Measurements from ENCODE around the gene FHAD1.

The FHAD1 gene

GRCh38 chr1:15309687-15310086, 62.7 kb downstream of the FHAD1 start:
- DNase-seq, result no peak

GRCh38 chr1:15310544-15310943, 63.5 kb downstream of the FHAD1 start:
- no peak for DNase-seq

- no peak for DNase-seq
These were observed 64.2 kb downstream of the FHAD1 start for GRCh38 chr1:15311122-15311822.

GRCh38 chr1:15311880-15312279, 64.9 kb downstream of the FHAD1 start:
- DNase-seq, result no peak

GRCh38 chr1:15312626-15313411, 65.8 kb downstream of the FHAD1 start:
- DNase-seq, result no peak

GRCh38 chr1:15314328-15315281, 67.6 kb downstream of the FHAD1 start:
- no peak for DNase-seq

GRCh38 chr1:15315815-15316214, 68.8 kb downstream of the FHAD1 start:
- DNase-seq, result no peak

GRCh38 chr1:15316510-15316909, 69.5 kb downstream of the FHAD1 start:
- DNase-seq, result no peak

GRCh38 chr1:15320267-15320666, 73.2 kb downstream of the FHAD1 start:
- DNase-seq, result no peak

- no peak for DNase-seq
These were observed 74.6 kb downstream of the FHAD1 start for GRCh38 chr1:15321601-15322000.

GRCh38 chr1:15322648-15323350, 75.8 kb downstream of the FHAD1 start:
- peak; percentile 55 for DNase-seq

GRCh38 chr1:15323351-15323988, 76.4 kb downstream of the FHAD1 start:
- peak; percentile 49 for DNase-seq

GRCh38 chr1:15323989-15324868, 77.2 kb downstream of the FHAD1 start:
- no peak for DNase-seq

- DNase-seq, result no peak
These were observed 77.9 kb downstream of the FHAD1 start for GRCh38 chr1:15324869-15325335.

- DNase-seq, result no peak
These were observed 78.5 kb downstream of the FHAD1 start for GRCh38 chr1:15325375-15326085.

- no peak for DNase-seq
These were observed 79.9 kb downstream of the FHAD1 start for GRCh38 chr1:15326691-15327588.

GRCh38 chr1:15328351-15329103, 81.5 kb downstream of the FHAD1 start:
- no peak for DNase-seq

GRCh38 chr1:15329104-15329820, 82.2 kb downstream of the FHAD1 start:
- DNase-seq, result no peak

Data from DMS153 (cell line).